SK-N-SH treated with all-trans-retinoic acid at 6 μM for 48 hours (cell line): Measurements from ENCODE around the gene PRKCQ.

ENCODE experiments used
- CSDC2 ChIP-seq: fragments of 250-450 bp; sonication (Bioruptor Pico); IDR thresholded peaks from 2 replicates; pipeline ENCODE4 v1.5.0; 2020; ENCODE audit warnings: mild to moderate bottlenecking, moderate library complexity
- GLIS3 ChIP-seq: fragments of 250-450 bp; sonication (Bioruptor Pico); IDR thresholded peaks from 2 replicates; pipeline ENCODE4 v1.5.0; 2020; ENCODE audit warnings: mild to moderate bottlenecking, moderate library complexity
- TF ChIP-seq, protein P1 (sequence below): fragments of 250-450 bp; sonication (Bioruptor Pico); IDR thresholded peaks from 2 replicates; pipeline ENCODE4 v1.5.1; 2021; ENCODE audit warnings: mild to moderate bottlenecking, moderate library complexity

DNA sequence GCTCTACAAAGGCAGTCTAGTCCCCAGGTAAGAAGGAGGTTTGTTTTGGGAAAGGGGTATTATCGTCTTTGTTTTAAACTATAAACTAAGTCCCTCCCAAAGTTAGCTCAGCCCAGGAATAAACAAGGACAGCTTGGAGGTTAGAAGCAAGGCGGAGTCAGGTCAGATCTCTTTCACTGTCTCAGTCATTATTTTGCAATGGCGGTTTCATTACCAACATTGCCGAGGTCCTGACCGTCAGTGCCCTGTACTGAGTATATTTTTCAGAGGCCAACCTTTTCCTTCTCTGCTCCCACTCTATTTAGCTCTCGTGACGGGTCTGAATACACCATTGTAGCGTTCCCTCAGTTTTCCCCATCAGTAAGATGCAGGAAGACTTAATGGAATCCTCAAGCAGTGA lies 184.5 kb downstream of the PRKCQ start:
- TF ChIP-seq GLIS3, result no peak
- no peak for TF ChIP-seq CSDC2
- TF ChIP-seq, protein P1, sequence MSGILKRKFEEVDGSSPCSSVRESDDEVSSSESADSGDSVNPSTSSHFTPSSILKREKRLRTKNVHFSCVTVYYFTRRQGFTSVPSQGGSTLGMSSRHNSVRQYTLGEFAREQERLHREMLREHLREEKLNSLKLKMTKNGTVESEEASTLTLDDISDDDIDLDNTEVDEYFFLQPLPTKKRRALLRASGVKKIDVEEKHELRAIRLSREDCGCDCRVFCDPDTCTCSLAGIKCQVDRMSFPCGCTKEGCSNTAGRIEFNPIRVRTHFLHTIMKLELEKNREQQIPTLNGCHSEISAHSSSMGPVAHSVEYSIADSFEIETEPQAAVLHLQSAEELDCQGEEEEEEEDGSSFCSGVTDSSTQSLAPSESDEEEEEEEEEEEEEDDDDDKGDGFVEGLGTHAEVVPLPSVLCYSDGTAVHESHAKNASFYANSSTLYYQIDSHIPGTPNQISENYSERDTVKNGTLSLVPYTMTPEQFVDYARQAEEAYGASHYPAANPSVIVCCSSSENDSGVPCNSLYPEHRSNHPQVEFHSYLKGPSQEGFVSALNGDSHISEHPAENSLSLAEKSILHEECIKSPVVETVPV (CRISPR knock-in tag), result no peak
